HG03060 (cell line): ENCODE results near the gene AGXT.
"Not testable (repeated sequence)": the region's sequence is repeated elsewhere in the genome, so short reads cannot be mapped to it uniquely, and the experiment has no call there.

Source experiments
- ATAC-seq: cut with Tn5 transposase; IDR thresholded peaks from one replicate; pipeline ENCODE4 v1.9.1; 2021; ENCODE audit warnings: low read depth, moderate number of reproducible peaks; ENCODE audit not compliant: unreplicated experiment

AGXT gene

GRCh38 chr2:240839152-240840143 is 29.2 kb upstream of the AGXT start:
- no peak for ATAC-seq

- no peak for ATAC-seq
Observed at GRCh38 chr2:240840435-240841060, 28.1 kb upstream of the AGXT start.

GRCh38 chr2:240846309-240846708 is 22.3 kb upstream of the AGXT start:
- ATAC-seq, result not testable (repeated sequence)

- no peak for ATAC-seq
Observed at GRCh38 chr2:240846873-240847595, 21.6 kb upstream of the AGXT start.

- no peak for ATAC-seq
Observed at GRCh38 chr2:240847817-240848216, 20.8 kb upstream of the AGXT start.

- ATAC-seq, result no peak
Observed at GRCh38 chr2:240848900-240849680, 19.5 kb upstream of the AGXT start.

- no peak for ATAC-seq
Observed at GRCh38 chr2:240850026-240850425, 18.6 kb upstream of the AGXT start.

- ATAC-seq, result no peak
Observed at GRCh38 chr2:240850756-240851077, 17.9 kb upstream of the AGXT start.

GRCh38 chr2:240851078-240851991 is 17.3 kb upstream of the AGXT start:
- ATAC-seq, result no peak

GRCh38 chr2:240852671-240853314 is 15.8 kb upstream of the AGXT start:
- no peak for ATAC-seq

GRCh38 chr2:240855670-240856069 is 13.0 kb upstream of the AGXT start:
- ATAC-seq, result no peak

- ATAC-seq, result no peak
Observed at GRCh38 chr2:240856151-240856980, 12.3 kb upstream of the AGXT start.

- ATAC-seq, result no peak
Observed at GRCh38 chr2:240857039-240858008, 11.3 kb upstream of the AGXT start.

- ATAC-seq, result no peak
Observed at GRCh38 chr2:240858321-240858720, 10.3 kb upstream of the AGXT start.

GRCh38 chr2:240858871-240859270 is 9.8 kb upstream of the AGXT start:
- no peak for ATAC-seq

- no peak for ATAC-seq
Observed at GRCh38 chr2:240861547-240861946, 7.1 kb upstream of the AGXT start.

GRCh38 chr2:240864475-240864874 is 4.1 kb upstream of the AGXT start:
- ATAC-seq, result no peak
